Umbilical cord (tissue), 2 donors: ENCODE results near the gene UBR2. TPM values are rescaled to one million over a fixed set of nuclear protein-coding genes. Genes with fewer than 3 reads are reported as not detected.
"Not testable (repeated sequence)": the region's sequence is repeated elsewhere in the genome, so short reads cannot be mapped to it uniquely, and the experiment has no call there.

ENCODE experiments used
- DNase-seq: peaks from one replicate; pipeline ENCODE4 v3.0.0-alpha.2; 2015; ENCODE audit warnings: low spot score
- total RNA-seq: library from RNA; depleted of rRNA; stranded (reverse); fragments of >200 nt; gene quantifications from one replicate; pipeline ENCODE4 v1.2.3, GENCODE V29; 2014; ENCODE audit warnings: low replicate concordance; ENCODE audit not compliant: insufficient read depth

Gene UBR2
- total RNA-seq, 1 donor from 2014 or later, result 28.9 TPM

GRCh38 chr6:42555477-42556457 lies 8.1 kb upstream of the UBR2 start:
- DNase-seq, result no peak

- no peak for DNase-seq
These were observed 7.4 kb upstream of the UBR2 start for GRCh38 chr6:42556462-42556861.

GRCh38 chr6:42559276-42559675 lies 4.6 kb upstream of the UBR2 start:
- DNase-seq, result not testable (repeated sequence)

GRCh38 chr6:42561986-42562385 lies 1.8 kb upstream of the UBR2 start:
- DNase-seq, result no peak

- DNase-seq, result no peak
These were observed 932 bp upstream of the UBR2 start for GRCh38 chr6:42562788-42563405.

- DNase-seq, result no peak
These were observed 637 bp downstream of the UBR2 start for GRCh38 chr6:42564506-42564825.

GRCh38 chr6:42565823-42566613 lies 2.2 kb downstream of the UBR2 start:
- no peak for DNase-seq

GRCh38 chr6:42566614-42567208 lies 2.9 kb downstream of the UBR2 start:
- DNase-seq, result no peak

GRCh38 chr6:42567237-42567636 lies 3.4 kb downstream of the UBR2 start:
- DNase-seq, result not testable (repeated sequence)

- DNase-seq, result no peak
These were observed 5.5 kb downstream of the UBR2 start for GRCh38 chr6:42569102-42570028.

GRCh38 chr6:42571611-42572342 lies 7.9 kb downstream of the UBR2 start:
- DNase-seq, result no peak

GRCh38 chr6:42572523-42572922 lies 8.7 kb downstream of the UBR2 start:
- DNase-seq, result no peak

GRCh38 chr6:42576538-42576937 lies 12.7 kb downstream of the UBR2 start:
- DNase-seq, result not testable (repeated sequence)

GRCh38 chr6:42598300-42598699 lies 34.5 kb downstream of the UBR2 start:
- no peak for DNase-seq

GRCh38 chr6:42599558-42599957 lies 35.7 kb downstream of the UBR2 start:
- DNase-seq, result no peak

GRCh38 chr6:42604150-42604549 lies 40.3 kb downstream of the UBR2 start:
- DNase-seq, result no peak

- DNase-seq, result not testable (repeated sequence)
These were observed 40.9 kb downstream of the UBR2 start for GRCh38 chr6:42604699-42605098.

- DNase-seq, result no peak
These were observed 46.6 kb downstream of the UBR2 start for GRCh38 chr6:42610416-42610815.

- DNase-seq, result no peak
These were observed 51.7 kb downstream of the UBR2 start for GRCh38 chr6:42615518-42615917.

GRCh38 chr6:42616716-42617115 lies 52.9 kb downstream of the UBR2 start:
- DNase-seq, result no peak
